Upper lobe of right lung (tissue), 1 donor: ENCODE results near the gene PLEKHM1. TPM values are rescaled to one million over a fixed set of nuclear protein-coding genes. Genes with fewer than 3 reads are reported as not detected.

Experiments used
- ATAC-seq: fragments of 200-7000 bp; cut with Tn5 transposase; one replicate; pipeline ENCODE4 v1.9.1; 2020; ENCODE audit warnings: mild to moderate bottlenecking, moderate library complexity
- DNase-seq: peaks from one replicate; pipeline ENCODE4 v3.0.0-alpha.2; 2020
- H3K27ac ChIP-seq: fragments of 200-600 bp; one replicate; pipeline ENCODE4 v1.8.0; 2022
- H3K27me3 ChIP-seq: fragments of 200-600 bp; one replicate; pipeline ENCODE4 v1.8.0; 2022; ENCODE audit warnings: mild to moderate bottlenecking
- H3K36me3 ChIP-seq: fragments of 200-600 bp; one replicate; pipeline ENCODE4 v1.8.0; 2022
- H3K4me1 ChIP-seq: fragments of 200-600 bp; one replicate; pipeline ENCODE4 v1.8.0; 2022
- H3K4me3 ChIP-seq: fragments of 200-600 bp; one replicate; pipeline ENCODE4 v1.8.0; 2022; ENCODE audit warnings: mild to moderate bottlenecking
- H3K9me3 ChIP-seq: fragments of 200-600 bp; one replicate; pipeline ENCODE4 v1.8.0; 2022
- intact Hi-C: fragments of 100-400 bp; cut with DNase I; formaldehyde crosslinking; loops from one replicate; pipeline ENCODE4 v1.11.0; 2022
- total RNA-seq: library from RNA; stranded (reverse); fragmentation: NEBNext Ultra II Directional; extraction: Animal tissue kit (Norgen Biotek cat#: 25700); gene quantifications from one replicate; pipeline ENCODE4 v1.2.1, GENCODE V29; 2021
- TF ChIP-seq, protein P1 (sequence below): fragments of 200-600 bp; IDR thresholded peaks from one replicate; pipeline ENCODE4 v1.8.0; 2022; ENCODE audit warnings: antibody characterized with exemption
- donor health status: DM: no; HTN: yes; CAD: no; lungs with severe emphysema.

Gene PLEKHM1
- total RNA-seq, 1 donor from 2014 or later: 69.8 TPM

DNA sequence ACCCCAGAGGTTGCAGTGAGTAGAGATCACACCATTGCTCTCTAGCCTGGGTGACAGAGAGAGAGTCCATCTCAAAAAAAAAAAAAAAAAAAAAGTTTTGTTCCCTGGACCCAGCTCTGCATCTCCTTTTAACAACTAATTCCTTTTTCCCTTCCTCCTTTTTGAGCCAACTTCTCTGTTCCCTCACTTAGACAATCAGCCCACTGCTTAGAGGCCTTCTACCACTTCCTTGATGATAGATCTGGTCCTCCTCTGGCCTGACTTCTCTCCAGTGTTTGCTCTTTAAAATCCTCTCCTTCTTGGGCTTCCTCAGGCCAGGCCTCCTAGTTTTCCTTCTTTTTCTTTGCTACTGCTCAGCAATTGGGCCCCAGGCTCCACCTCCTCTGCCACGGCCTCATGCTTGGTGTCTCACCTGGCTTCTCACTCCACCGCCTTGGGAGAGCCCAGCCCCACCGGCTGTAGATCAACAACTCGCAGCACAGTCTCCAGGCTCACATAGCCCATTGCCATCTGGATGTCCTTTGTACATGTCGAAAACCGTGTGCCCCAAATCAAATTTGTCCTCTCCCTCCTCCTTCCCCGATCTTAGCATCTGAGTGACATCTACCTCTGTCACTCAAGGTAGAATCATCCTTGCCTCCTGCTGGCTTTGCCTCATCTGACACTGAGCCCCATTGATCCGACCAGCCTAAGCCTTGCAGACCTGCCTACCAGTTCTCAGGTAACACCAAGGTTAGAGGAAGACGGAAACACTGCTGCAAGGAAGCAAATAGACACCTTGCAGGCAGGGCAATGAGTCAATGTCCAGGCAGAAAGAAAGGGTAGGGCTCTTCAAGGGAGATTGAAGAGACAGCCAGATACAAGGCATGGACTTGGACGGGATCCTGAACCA, 75.3 kb downstream of the PLEKHM1 start:
- ATAC-seq (no peak), DNase-seq (no peak)
- Histone ChIP-seq H3K27me3 (no peaks in the 10 kb centered on the region), H3K4me3 (no peak overlapping the region), H3K4me1 (peaks cover 39% of the 10 kb centered on the region), H3K27ac (no peak overlapping the region), H3K9me3 (no peaks in the 10 kb centered on the region), H3K36me3 (no peaks in the 10 kb centered on the region)
- TF ChIP-seq, protein P1, sequence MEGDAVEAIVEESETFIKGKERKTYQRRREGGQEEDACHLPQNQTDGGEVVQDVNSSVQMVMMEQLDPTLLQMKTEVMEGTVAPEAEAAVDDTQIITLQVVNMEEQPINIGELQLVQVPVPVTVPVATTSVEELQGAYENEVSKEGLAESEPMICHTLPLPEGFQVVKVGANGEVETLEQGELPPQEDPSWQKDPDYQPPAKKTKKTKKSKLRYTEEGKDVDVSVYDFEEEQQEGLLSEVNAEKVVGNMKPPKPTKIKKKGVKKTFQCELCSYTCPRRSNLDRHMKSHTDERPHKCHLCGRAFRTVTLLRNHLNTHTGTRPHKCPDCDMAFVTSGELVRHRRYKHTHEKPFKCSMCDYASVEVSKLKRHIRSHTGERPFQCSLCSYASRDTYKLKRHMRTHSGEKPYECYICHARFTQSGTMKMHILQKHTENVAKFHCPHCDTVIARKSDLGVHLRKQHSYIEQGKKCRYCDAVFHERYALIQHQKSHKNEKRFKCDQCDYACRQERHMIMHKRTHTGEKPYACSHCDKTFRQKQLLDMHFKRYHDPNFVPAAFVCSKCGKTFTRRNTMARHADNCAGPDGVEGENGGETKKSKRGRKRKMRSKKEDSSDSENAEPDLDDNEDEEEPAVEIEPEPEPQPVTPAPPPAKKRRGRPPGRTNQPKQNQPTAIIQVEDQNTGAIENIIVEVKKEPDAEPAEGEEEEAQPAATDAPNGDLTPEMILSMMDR: no peak
- intact Hi-C loops: no loop called here

- TF ChIP-seq, protein P1: no peak
- no peaks in the 10 kb centered on the region for H3K27me3 ChIP-seq
- DNase-seq: peak; percentile 83
- no peak overlapping the region for H3K4me3 ChIP-seq
- ATAC-seq: peak; percentile 72
- intact Hi-C loops: no loop called here
- H3K9me3 ChIP-seq: no peaks in the 10 kb centered on the region
- H3K4me1 ChIP-seq: peaks cover 45% of the 10 kb centered on the region
- no peak overlapping the region for H3K27ac ChIP-seq
- H3K36me3 ChIP-seq: no peaks in the 10 kb centered on the region
Observed at GRCh38 chr17:45413498-45413923, 77.0 kb downstream of the PLEKHM1 start.

DNA sequence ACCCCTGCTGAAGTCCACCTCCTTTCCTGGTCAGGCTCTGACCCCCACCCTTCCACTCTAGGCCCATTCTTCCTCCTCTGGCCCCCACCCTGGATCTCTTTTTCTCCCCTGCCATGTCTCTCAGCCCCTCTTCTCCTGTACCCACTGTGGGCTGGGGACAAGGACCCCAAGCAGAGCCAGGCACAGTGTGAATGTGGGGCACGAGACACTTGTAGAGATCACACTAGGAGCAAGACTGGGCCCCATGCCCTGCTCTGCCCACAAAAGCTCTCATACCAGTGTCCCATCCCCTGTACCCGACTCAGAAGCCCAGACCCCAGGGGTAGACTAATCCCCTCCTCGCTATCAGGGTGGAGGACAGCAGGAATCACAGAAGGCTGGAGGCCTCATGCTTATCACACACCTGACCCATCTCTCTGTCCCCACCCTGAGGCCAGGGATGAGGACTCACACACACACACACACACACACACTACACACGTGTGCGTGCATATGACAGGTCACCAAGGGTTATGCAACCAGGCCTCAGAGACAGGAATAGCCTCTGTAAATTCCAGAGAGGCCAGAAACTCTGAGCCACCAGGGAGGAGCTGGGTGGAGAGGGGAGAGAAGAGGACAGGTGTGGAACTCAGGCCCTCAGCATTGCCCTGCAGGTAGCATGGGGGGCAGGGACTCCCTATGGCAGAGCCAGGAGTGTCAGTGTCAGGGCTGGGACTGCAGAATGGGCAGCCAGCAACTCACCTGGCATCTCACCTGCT, 79.0 kb downstream of the PLEKHM1 start:
- Histone ChIP-seq H3K27me3 (no peaks in the 10 kb centered on the region), H3K36me3 (no peaks in the 10 kb centered on the region), H3K9me3 (no peaks in the 10 kb centered on the region), H3K4me3 (no peak overlapping the region), H3K27ac (peak overlapping the region; percentile 79), H3K4me1 (peaks cover 64% of the 10 kb centered on the region)
- intact Hi-C loops: no loop called here
- ATAC-seq: peak; percentile 62
- TF ChIP-seq, protein P1: no peak
- DNase-seq: no peak

- DNase-seq (no peak), ATAC-seq (peak; percentile 40)
- peak overlapping the region; percentile 50 for H3K4me3 ChIP-seq
- H3K27me3 ChIP-seq: no peaks in the 10 kb centered on the region
- no peaks in the 10 kb centered on the region for H3K9me3 ChIP-seq
- peaks cover 5% of the 10 kb centered on the region for H3K36me3 ChIP-seq
- intact Hi-C loops: no loop called here
- TF ChIP-seq, protein P1: no peak
- peaks cover 71% of the 10 kb centered on the region for H3K4me1 ChIP-seq
- peak overlapping the region; percentile 79 for H3K27ac ChIP-seq
Observed at GRCh38 chr17:45410144-45411091, 80.1 kb downstream of the PLEKHM1 start.

GRCh38 chr17:45409659-45410076, 80.9 kb downstream of the PLEKHM1 start:
- peaks cover 68% of the 10 kb centered on the region for H3K4me1 ChIP-seq
- intact Hi-C loops: no loop called here
- DNase-seq: no peak
- peaks cover 12% of the 10 kb centered on the region for H3K36me3 ChIP-seq
- peak overlapping the region; percentile 50 for H3K4me3 ChIP-seq
- H3K27me3 ChIP-seq: no peaks in the 10 kb centered on the region
- no peak for ATAC-seq
- TF ChIP-seq, protein P1: no peak
- peak overlapping the region; percentile 79 for H3K27ac ChIP-seq
- no peaks in the 10 kb centered on the region for H3K9me3 ChIP-seq
